Esophagus squamous epithelium (tissue), 5 donors: ENCODE data around the gene IMMT. TPM values are rescaled to one million over a fixed set of nuclear protein-coding genes. Genes with fewer than 3 reads are reported as not detected.
"Not testable (repeated sequence)": the region's sequence is repeated elsewhere in the genome, so short reads cannot be mapped to it uniquely, and the experiment has no call there.

ENCODE experiments used
- DNase-seq: peaks from one replicate; lab custom pipeline; 2025; lab: John Stamatoyannopoulos, UW
- H3K27ac ChIP-seq, 4 donors: fragments of 200-600 bp; sonication (generic); one replicate each; pipeline ENCODE4 v1.5.1; 2016 to 2019; ENCODE audit warnings: mild to moderate bottlenecking in 1 of 4
- H3K27me3 ChIP-seq, 4 donors: fragments of 200-600 bp; sonication (generic); 1 replicate in 3 of 4; 2 replicates in 1 of 4; pipeline versions ENCODE4 v1.5.1 to v1.6.0; 2017 to 2021; ENCODE audit warnings: antibody characterized with exemption in 1 of 4
- H3K36me3 ChIP-seq, 3 donors: fragments of 200-600 bp; sonication (generic); one replicate each; pipeline ENCODE4 v1.5.1; 2016 to 2019
- H3K4me1 ChIP-seq, 3 donors: fragments of 200-600 bp; sonication (generic); one replicate each; pipeline ENCODE4 v1.5.1; 2017 to 2019
- H3K4me3 ChIP-seq, 4 donors: fragments of 200-600 bp; sonication (generic); 1 replicate in 3 of 4; 2 replicates in 1 of 4; pipeline ENCODE4 v1.5.1; 2016 to 2019; ENCODE audit warnings: mild to moderate bottlenecking in 2 of 4, moderate library complexity in 1 of 4
- H3K9me3 ChIP-seq, 3 donors: fragments of 200-600 bp; sonication (generic); one replicate each; pipeline ENCODE4 v1.5.1; 2016 to 2019
- POLR2A ChIP-seq, 4 donors: fragments of 450-650 bp; IDR thresholded peaks; one replicate each; pipeline ENCODE4 v1.6.1; 2017; ENCODE audit warnings: antibody characterized with exemption in 4 of 4, mild to moderate bottlenecking in 4 of 4, moderate library complexity in 3 of 4
- WGBS, 2 donors: methylation state at CpG; one replicate each; pipeline ENCODE4 v1.1.5; 2018; 5-methylcytosine and 5-hydroxymethylcytosine counted together
- intact Hi-C: fragments of 100-400 bp; cut with DNase I; formaldehyde crosslinking; loops from one replicate; pipeline ENCODE4 v1.15.0; 2022
- total RNA-seq, 4 donors: library from RNA; depleted of rRNA; stranded (reverse); fragments of >200 nt; gene quantifications; one replicate each; pipeline ENCODE4 v1.1.0, GENCODE V29; 2016
- TF ChIP-seq, protein P1 (sequence below), 6 experiments: fragments of 450-650 bp in 4 of 6; fragments of 200-600 bp in 2 of 6; sonication (generic) in 2 of 6; IDR thresholded peaks; one replicate each; pipeline ENCODE4 v1.5.1; 2016 to 2019; ENCODE audit warnings: antibody characterized with exemption in 6 of 6, mild to moderate bottlenecking in 4 of 6, moderate library complexity in 4 of 6
- donor health status: DM: yes; HTN: yes; CAD: no.

IMMT gene
- total RNA-seq, 4 donors from 2014 or later, result 40.1 to 55.1 (median 49.0) TPM

DNA sequence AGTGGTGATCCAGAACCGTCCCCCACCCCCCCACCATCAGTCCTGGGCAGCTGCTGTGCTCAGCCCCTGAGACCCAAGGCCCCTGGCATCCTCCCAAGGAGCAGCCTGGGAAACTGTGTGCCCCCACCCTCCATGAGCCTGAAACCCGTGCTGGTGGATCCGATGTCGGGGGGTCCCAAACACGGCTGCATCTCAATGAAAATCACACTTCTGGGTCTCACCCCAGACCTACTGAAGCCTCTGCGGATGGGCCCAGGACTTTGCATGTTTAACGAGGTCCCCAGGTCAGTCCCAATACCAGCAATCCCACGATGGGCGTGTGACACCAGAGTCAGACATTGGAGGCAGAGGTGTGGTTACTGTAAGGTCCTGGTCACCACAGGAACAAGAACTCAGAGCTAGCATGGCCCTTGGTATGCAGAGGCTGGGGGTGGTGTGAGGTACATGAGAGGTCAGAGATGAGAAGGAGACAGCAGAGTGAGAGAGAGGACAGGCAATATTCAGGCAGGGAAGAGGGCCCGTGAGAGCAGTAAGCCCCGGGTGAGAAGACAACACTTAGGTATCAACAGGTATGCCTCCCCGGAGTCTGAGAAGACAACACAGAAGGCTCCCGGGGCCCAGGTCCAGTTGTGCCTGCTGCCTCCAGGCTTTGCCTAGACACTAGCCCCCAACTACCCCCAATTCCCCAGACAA is 36.6 kb upstream of the IMMT start:
- H3K27ac ChIP-seq, result no peak overlapping the region
- no peak overlapping the region for H3K4me3 ChIP-seq
- intact Hi-C loops, result no loop called here
- DNase-seq, result no peak
- TF ChIP-seq POLR2A (IDR thresholded peaks at IDR 0.05), result no peak
- TF ChIP-seq, protein P1, sequence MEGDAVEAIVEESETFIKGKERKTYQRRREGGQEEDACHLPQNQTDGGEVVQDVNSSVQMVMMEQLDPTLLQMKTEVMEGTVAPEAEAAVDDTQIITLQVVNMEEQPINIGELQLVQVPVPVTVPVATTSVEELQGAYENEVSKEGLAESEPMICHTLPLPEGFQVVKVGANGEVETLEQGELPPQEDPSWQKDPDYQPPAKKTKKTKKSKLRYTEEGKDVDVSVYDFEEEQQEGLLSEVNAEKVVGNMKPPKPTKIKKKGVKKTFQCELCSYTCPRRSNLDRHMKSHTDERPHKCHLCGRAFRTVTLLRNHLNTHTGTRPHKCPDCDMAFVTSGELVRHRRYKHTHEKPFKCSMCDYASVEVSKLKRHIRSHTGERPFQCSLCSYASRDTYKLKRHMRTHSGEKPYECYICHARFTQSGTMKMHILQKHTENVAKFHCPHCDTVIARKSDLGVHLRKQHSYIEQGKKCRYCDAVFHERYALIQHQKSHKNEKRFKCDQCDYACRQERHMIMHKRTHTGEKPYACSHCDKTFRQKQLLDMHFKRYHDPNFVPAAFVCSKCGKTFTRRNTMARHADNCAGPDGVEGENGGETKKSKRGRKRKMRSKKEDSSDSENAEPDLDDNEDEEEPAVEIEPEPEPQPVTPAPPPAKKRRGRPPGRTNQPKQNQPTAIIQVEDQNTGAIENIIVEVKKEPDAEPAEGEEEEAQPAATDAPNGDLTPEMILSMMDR (IDR thresholded peaks at IDR 0.05), result no peak
- no peaks in the 10 kb centered on the region for H3K36me3 ChIP-seq
- H3K27me3 ChIP-seq, result no peaks in the 10 kb centered on the region
- peaks cover 0 to 24% (median 0%) of the 10 kb centered on the region in 3 donors for H3K4me1 ChIP-seq
- 85 to 92% methylated on average over 3 to 5 of the region's 13 CpGs for WGBS, 2 donors
- no peaks in the 10 kb centered on the region for H3K9me3 ChIP-seq

DNA sequence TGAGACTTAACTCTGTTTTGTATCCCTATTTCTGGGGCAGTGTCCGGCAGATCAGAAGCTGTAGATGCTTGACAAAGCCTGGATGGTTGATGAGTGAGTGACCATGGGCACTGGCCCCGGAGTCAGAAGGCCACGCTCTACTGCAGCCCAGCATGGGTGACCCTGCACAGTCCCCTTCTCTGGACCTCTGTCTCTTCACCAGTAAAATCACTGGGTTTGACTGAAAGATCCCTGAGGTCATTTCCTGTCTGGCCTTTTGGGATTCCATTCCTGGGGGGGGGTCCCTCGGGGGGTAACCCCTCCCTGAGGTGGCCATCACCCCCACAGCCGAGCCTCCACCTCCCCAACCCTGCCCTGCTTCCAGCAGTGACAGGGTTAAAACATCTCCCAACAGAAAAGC is 35.7 kb upstream of the IMMT start:
- 100% methylated on average over 1 to 3 of the region's 5 CpGs for WGBS, 2 donors
- Histone ChIP-seq H3K9me3 (no peaks in the 10 kb centered on the region), H3K4me1 (peaks cover 0 to 27% (median 0%) of the 10 kb centered on the region in 3 donors), H3K27me3 (no peaks in the 10 kb centered on the region), H3K36me3 (no peaks in the 10 kb centered on the region), H3K27ac (no peak overlapping the region), H3K4me3 (no peak overlapping the region)
- no peak for TF ChIP-seq POLR2A (IDR thresholded peaks at IDR 0.05)
- TF ChIP-seq, protein P1 (IDR thresholded peaks at IDR 0.05), result no peak
- intact Hi-C loops, result no loop called here
- no peak for DNase-seq

DNA sequence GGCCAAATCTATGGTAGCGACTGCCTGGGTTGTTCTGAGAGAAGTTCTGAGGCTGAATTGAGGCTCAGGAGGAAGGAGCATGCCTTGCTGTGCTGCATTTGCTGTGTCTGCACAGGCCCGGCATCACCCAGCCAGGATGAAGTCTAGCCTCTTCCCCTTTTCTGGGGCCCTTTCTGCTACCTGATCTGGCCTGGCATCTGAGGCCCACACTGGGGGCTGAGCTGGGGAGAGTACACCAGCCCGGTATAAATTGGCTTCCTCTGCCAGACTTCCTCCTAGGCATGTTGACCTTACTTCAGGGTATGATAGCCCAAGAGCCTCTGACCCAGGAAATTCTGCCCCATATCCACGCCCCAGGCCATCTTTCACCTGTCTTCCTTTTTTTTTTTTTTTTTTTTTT is 34.0 kb upstream of the IMMT start:
- no peak for DNase-seq
- H3K4me1 ChIP-seq, result peaks cover 0 to 43% (median 14%) of the 10 kb centered on the region in 3 donors
- H3K36me3 ChIP-seq, result no peaks in the 10 kb centered on the region
- WGBS, 2 donors, result 46 to 56% methylated on average over 2 to 4 of the region's 4 CpGs
- H3K27me3 ChIP-seq, result no peaks in the 10 kb centered on the region
- peak overlapping the region in 1 of 4 donors; percentile 29 for H3K27ac ChIP-seq
- no peak overlapping the region for H3K4me3 ChIP-seq
- no peak for TF ChIP-seq POLR2A (IDR thresholded peaks at IDR 0.05)
- TF ChIP-seq, protein P1 (IDR thresholded peaks at IDR 0.05), result no peak
- intact Hi-C loops, result no loop called here
- H3K9me3 ChIP-seq, result no peaks in the 10 kb centered on the region

DNA sequence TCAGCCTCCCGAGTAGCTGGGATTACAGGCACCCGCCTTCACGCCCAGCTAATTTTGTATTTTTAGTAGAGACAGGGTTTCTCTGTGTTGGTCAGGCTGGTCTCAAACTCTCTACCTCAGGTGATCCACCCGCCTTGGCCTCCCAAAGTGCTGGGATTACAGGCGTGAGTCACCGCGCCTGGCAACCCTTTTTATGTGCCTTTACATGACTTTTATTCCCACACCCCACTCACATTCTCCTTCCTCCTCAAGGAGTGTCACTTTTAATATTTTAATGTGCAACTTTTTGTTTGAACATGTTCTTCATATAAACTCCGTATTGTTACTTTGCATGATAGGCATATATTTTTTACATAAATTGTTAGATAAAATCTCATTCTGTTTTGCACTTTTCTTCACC is 33.3 kb upstream of the IMMT start:
- DNase-seq, intact Hi-C loops, H3K4me3 ChIP-seq, H3K9me3 ChIP-seq, H3K36me3 ChIP-seq, H3K27me3 ChIP-seq: not testable (repeated sequence)
- H3K4me1 ChIP-seq, result peaks cover 0 to 43% (median 17%) of the 10 kb centered on the region in 3 donors
- WGBS, 2 donors, result 52 to 55% methylated on average over 5 to 8 of the region's 8 CpGs
- peak overlapping the region in 1 of 4 donors; percentile 29 for H3K27ac ChIP-seq

DNA sequence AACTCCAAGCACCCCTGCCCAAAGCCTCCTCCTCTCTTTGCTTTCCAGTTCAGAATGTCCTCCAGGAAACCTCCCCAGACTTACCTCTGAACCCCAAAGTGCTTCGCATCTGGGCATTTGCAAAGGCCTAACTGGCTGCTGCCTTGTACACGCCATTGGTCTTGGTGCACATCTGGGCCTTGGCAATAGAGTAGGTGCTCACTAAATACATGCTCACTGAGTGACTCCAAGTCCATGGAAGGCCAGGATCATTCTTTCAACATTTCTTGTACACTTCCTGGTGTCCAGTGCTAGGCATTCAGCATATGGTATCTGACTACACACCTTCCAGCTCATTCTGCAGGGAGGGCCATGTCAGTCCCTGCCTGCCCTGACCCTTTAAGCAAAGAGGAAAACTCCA is 32.4 kb upstream of the IMMT start:
- intact Hi-C loops, result no loop called here
- no peak for DNase-seq

More for the DNA sequence above, 32.4 kb upstream of the IMMT start:
- Histone ChIP-seq H3K4me3 (no peak overlapping the region), H3K36me3 (no peaks in the 10 kb centered on the region), H3K27me3 (no peaks in the 10 kb centered on the region), H3K27ac (no peak overlapping the region), H3K4me1 (peaks cover 7 to 50% (median 26%) of the 10 kb centered on the region in 3 donors), H3K9me3 (no peaks in the 10 kb centered on the region)
- TF ChIP-seq, protein P1 (IDR thresholded peaks at IDR 0.05), result no peak
- no peak for TF ChIP-seq POLR2A (IDR thresholded peaks at IDR 0.05)
- 81% methylated on average over 2 of the region's 2 CpGs; no CpG with 5 or more reads in 1 of the 2 donors for WGBS, 2 donors
